Trophoblast cell (in vitro differentiated cells and primary cell): ENCODE data around the gene FADS6.

Experiments
- DNase-seq, 2 donors: peaks; one replicate each; pipeline ENCODE4 v3.0.0-alpha.2; 2016
- H2AFZ ChIP-seq: 2 replicates; pipeline ENCODE4 v1.6.1; 2013; ENCODE audit warnings: low read length, moderate library complexity, mild to moderate bottlenecking; ENCODE audit not compliant: insufficient read depth, poor library complexity
- H2AK5ac ChIP-seq: 2 replicates; pipeline ENCODE4 v1.6.1; 2013; ENCODE audit warnings: mild to moderate bottlenecking, low read length
- H2BK120ac ChIP-seq: 2 replicates; pipeline ENCODE4 v1.6.1; 2013; ENCODE audit warnings: low read length, mild to moderate bottlenecking, moderate library complexity; ENCODE audit not compliant: insufficient read depth, poor library complexity
- H2BK12ac ChIP-seq: 2 replicates; pipeline ENCODE4 v1.6.1; 2013; ENCODE audit warnings: mild to moderate bottlenecking, low read length, moderate library complexity
- H2BK5ac ChIP-seq: 2 replicates; pipeline ENCODE4 v1.6.1; 2013; ENCODE audit warnings: low read length, low read depth, moderate library complexity, mild to moderate bottlenecking; ENCODE audit not compliant: poor library complexity
- H3K14ac ChIP-seq: 2 replicates; pipeline ENCODE4 v1.6.1; 2013; ENCODE audit warnings: mild to moderate bottlenecking, low read length
- H3K18ac ChIP-seq: 2 replicates; pipeline ENCODE4 v1.6.1; 2013; ENCODE audit warnings: mild to moderate bottlenecking, low read length
- H3K23ac ChIP-seq: 2 replicates; pipeline ENCODE4 v1.6.1; 2013; ENCODE audit warnings: low read length
- H3K27ac ChIP-seq: 2 replicates; pipeline ENCODE4 v1.5.1; 2013; ENCODE audit warnings: low read depth, mild to moderate bottlenecking, inconsistent platforms, low read length, moderate library complexity
- H3K27me3 ChIP-seq: 2 replicates; pipeline ENCODE4 v1.6.1; 2013; ENCODE audit warnings: inconsistent platforms, mild to moderate bottlenecking, low read length, moderate library complexity; ENCODE audit not compliant: insufficient read depth
- H3K36me3 ChIP-seq, 2 experiments: 1 replicate in 1 of 2; 2 replicates in 1 of 2; pipeline ENCODE4 v1.6.1; 2013; ENCODE audit warnings: low read length in 2 of 2, mild to moderate bottlenecking in 2 of 2, moderate library complexity in 1 of 2; ENCODE audit not compliant: insufficient read depth in 2 of 2, control insufficient read depth in 1 of 2
- H3K4ac ChIP-seq: 2 replicates; pipeline ENCODE4 v1.6.1; 2013; ENCODE audit warnings: low read depth, mild to moderate bottlenecking, low read length, moderate library complexity
- H3K4me1 ChIP-seq, 2 experiments: 1 replicate in 1 of 2; 2 replicates in 1 of 2; pipeline ENCODE4 v1.6.1; 2013; ENCODE audit warnings: low read length in 2 of 2, mild to moderate bottlenecking in 2 of 2, moderate library complexity in 1 of 2; ENCODE audit not compliant: insufficient read depth in 2 of 2, control insufficient read depth in 1 of 2
- H3K4me2 ChIP-seq: 2 replicates; pipeline ENCODE4 v1.6.1; 2013; ENCODE audit warnings: inconsistent platforms, mild to moderate bottlenecking, low read length, moderate library complexity
- H3K4me3 ChIP-seq: 2 replicates; pipeline ENCODE4 v1.5.1; 2013; ENCODE audit warnings: mild to moderate bottlenecking, low read depth, low read length, inconsistent platforms
- H3K79me1 ChIP-seq: one replicate; pipeline ENCODE4 v1.6.1; 2013; ENCODE audit warnings: low read length
- H3K79me2 ChIP-seq: 2 replicates; pipeline ENCODE4 v1.6.1; 2013; ENCODE audit warnings: low read length, mild to moderate bottlenecking; ENCODE audit not compliant: control insufficient read depth, insufficient read depth, poor library complexity
- H3K9ac ChIP-seq: 2 replicates; pipeline ENCODE4 v1.6.1; 2013; ENCODE audit warnings: mild to moderate bottlenecking, low read length
- H3K9me3 ChIP-seq: 2 replicates; pipeline ENCODE4 v1.6.1; 2013; ENCODE audit warnings: low read depth, mild to moderate bottlenecking, control low read depth, inconsistent platforms, low read length; ENCODE audit not compliant: insufficient read depth
- H4K12ac ChIP-seq: 2 replicates; pipeline ENCODE4 v1.6.1; 2013; ENCODE audit warnings: low read depth, mild to moderate bottlenecking, low read length, moderate library complexity
- H4K8ac ChIP-seq: 2 replicates; pipeline ENCODE4 v1.6.1; 2013; ENCODE audit warnings: low read depth, mild to moderate bottlenecking, low read length, moderate library complexity
- H4K91ac ChIP-seq: one replicate; pipeline ENCODE4 v1.6.1; 2013; ENCODE audit warnings: low read depth, mild to moderate bottlenecking, low read length, moderate library complexity
- WGBS: extraction: QIAGEN DNeasy Blood & Tissue Kit; methylation state at CpG from one replicate; pipeline ENCODE4 v1.1.7; 2013; ENCODE audit warnings: missing lambda C conversion rate; ENCODE audit not compliant: insufficient read length, insufficient coverage; ENCODE audit errors: extremely low coverage; 5-methylcytosine and 5-hydroxymethylcytosine counted together

Gene FADS6

DNA sequence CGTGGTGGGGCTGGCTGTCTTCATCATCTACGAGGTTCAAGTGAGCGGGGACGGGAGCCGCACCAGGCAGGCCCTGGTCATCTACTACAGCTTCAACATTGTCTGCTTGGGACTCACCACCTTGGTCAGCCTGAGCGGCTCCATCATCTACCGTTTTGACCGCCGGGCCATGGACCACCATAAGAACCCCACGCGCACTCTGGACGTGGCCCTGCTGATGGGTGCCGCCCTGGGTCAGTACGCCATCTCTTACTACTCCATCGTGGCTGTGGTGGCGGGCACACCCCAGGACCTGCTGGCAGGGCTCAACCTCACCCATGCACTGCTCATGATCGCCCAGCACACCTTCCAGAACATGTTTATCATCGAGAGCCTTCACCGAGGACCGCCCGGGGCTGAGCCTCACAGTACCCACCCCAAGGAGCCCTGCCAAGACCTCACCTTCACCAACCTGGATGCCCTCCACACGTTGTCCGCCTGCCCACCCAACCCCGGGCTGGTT, 37.2 kb upstream of the FADS6 start:
- Histone ChIP-seq H2BK120ac (no peak overlapping the region), H3K27ac (no peak overlapping the region), H3K4ac (no peak overlapping the region), H2BK12ac (no peak overlapping the region), H3K79me1 (no peaks in the 10 kb centered on the region), H3K9me3 (peaks cover 2% of the 10 kb centered on the region), H2AK5ac (no peak overlapping the region), H3K27me3 (peaks cover 19% of the 10 kb centered on the region), H3K14ac (no peak overlapping the region), H4K91ac (no peak overlapping the region), H3K4me1 (no peaks in the 10 kb centered on the region), H3K9ac (no peak overlapping the region), H4K8ac (no peak overlapping the region), H3K79me2 (no peaks in the 10 kb centered on the region), H3K23ac (no peak overlapping the region), H3K4me2 (no peak overlapping the region), H2BK5ac (no peak overlapping the region), H3K36me3 (no peaks in the 10 kb centered on the region), H3K18ac (no peak overlapping the region), H2AFZ (no peak overlapping the region), H4K12ac (no peak overlapping the region), H3K4me3 (peak overlapping the region; percentile 23)
- no peak for DNase-seq
- no CpG with 5 or more reads among the region's 24 CpGs for WGBS

GRCh38 chr17:74928786-74929185, 35.4 kb upstream of the FADS6 start:
- Histone ChIP-seq H3K14ac (no peak overlapping the region), H4K91ac (no peak overlapping the region), H4K12ac (no peak overlapping the region), H3K36me3 (no peaks in the 10 kb centered on the region), H3K9ac (no peak overlapping the region), H3K27ac (no peak overlapping the region), H3K9me3 (peaks cover 11% of the 10 kb centered on the region), H4K8ac (no peak overlapping the region), H3K18ac (no peak overlapping the region), H2AK5ac (no peak overlapping the region), H3K23ac (no peak overlapping the region), H2BK12ac (no peak overlapping the region), H2BK120ac (no peak overlapping the region), H3K79me2 (no peaks in the 10 kb centered on the region), H2BK5ac (no peak overlapping the region), H3K4ac (no peak overlapping the region), H3K27me3 (peaks cover 25% of the 10 kb centered on the region), H3K79me1 (no peaks in the 10 kb centered on the region), H3K4me3 (no peak overlapping the region), H2AFZ (no peak overlapping the region), H3K4me2 (no peak overlapping the region), H3K4me1 (no peaks in the 10 kb centered on the region)
- no CpG with 5 or more reads among the region's 6 CpGs for WGBS
- DNase-seq = no peak

GRCh38 chr17:74925242-74925641, 31.8 kb upstream of the FADS6 start:
- Histone ChIP-seq H3K9ac (no peak overlapping the region), H2BK5ac (no peak overlapping the region), H3K27me3 (peaks cover 34% of the 10 kb centered on the region), H3K4me1 (no peaks in the 10 kb centered on the region), H3K4me3 (no peak overlapping the region), H3K9me3 (peaks cover 13% of the 10 kb centered on the region), H4K8ac (no peak overlapping the region), H3K27ac (no peak overlapping the region), H3K79me2 (no peaks in the 10 kb centered on the region), H3K23ac (no peak overlapping the region), H4K91ac (no peak overlapping the region), H3K79me1 (no peaks in the 10 kb centered on the region), H3K36me3 (no peaks in the 10 kb centered on the region), H2BK12ac (no peak overlapping the region), H3K4me2 (no peak overlapping the region), H3K14ac (no peak overlapping the region), H3K18ac (no peak overlapping the region), H3K4ac (no peak overlapping the region), H4K12ac (no peak overlapping the region), H2AFZ (no peak overlapping the region), H2AK5ac (no peak overlapping the region), H2BK120ac (no peak overlapping the region)
- no peak for DNase-seq
- WGBS = no CpG with 5 or more reads among the region's 3 CpGs

DNA sequence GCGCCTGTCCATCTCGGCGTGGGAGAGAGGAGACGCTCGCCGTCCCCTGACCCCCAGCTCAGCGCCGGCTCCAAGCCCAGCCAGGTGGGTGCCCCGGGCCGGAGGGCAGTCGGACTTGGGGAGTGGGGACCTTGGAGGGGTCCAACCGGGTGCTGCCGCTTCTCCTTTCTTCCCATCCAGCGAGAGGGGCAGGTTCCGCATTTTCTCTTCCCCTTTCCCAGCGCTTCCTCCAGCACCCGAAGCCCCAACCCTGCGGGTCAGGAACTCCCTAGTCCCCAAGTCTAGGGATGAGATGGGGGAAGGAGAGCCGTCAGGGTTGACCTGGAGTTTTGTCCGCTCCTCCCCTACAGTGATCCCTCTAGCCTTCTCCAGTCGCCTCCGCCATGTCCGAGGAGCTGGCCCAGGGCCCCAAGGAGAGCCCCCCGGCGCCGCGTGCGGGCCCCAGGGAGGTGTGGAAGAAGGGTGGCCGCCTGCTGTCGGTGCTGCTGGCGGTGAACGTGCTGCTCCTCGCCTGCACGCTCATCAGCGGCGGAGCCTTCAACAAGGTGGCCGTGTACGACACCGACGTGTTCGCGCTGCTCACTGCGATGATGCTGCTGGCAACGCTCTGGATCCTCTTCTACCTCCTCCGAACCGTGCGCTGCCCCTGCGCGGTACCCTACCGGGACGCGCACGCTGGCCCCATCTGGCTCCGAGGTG, 31.0 kb upstream of the FADS6 start, which contains the start of gene OTOP2:
Gene OTOP2, plus strand, starts transcription at position 24 of the 699 bp plus-strand sequence. Its CDS starts 360 bp downstream, at position 384.
- H3K79me2 ChIP-seq = no peaks in the 10 kb centered on the region
- peak in 1 of 2 donors; percentile 9 for DNase-seq
- no peak within 1 kb of the TSS for H4K8ac ChIP-seq
- H4K12ac ChIP-seq = no peak within 1 kb of the TSS
- H2AK5ac ChIP-seq = no peak within 1 kb of the TSS
- no peak within 1 kb of the TSS for H2AFZ ChIP-seq
- H3K27me3 ChIP-seq = peaks cover 34% of the 10 kb centered on the region
- H3K9ac ChIP-seq = no peak within 1 kb of the TSS
- H3K79me1 ChIP-seq = no peaks in the 10 kb centered on the region
- no peaks in the 10 kb centered on the region for H3K36me3 ChIP-seq
- no peak within 1 kb of the TSS for H4K91ac ChIP-seq
- H3K4ac ChIP-seq = no peak within 1 kb of the TSS
- no peaks in the 10 kb centered on the region for H3K4me1 ChIP-seq
- H3K9me3 ChIP-seq = peaks cover 13% of the 10 kb centered on the region
- H3K14ac ChIP-seq = no peak within 1 kb of the TSS
- no peak within 1 kb of the TSS for H2BK5ac ChIP-seq
- no peak within 1 kb of the TSS for H3K27ac ChIP-seq
- no CpG with 5 or more reads among the region's 54 CpGs for WGBS
- no peak within 1 kb of the TSS for H2BK120ac ChIP-seq
- H3K4me3 ChIP-seq = no peak within 1 kb of the TSS
- H3K4me2 ChIP-seq = peak within 1 kb of the TSS; percentile 48
- no peak within 1 kb of the TSS for H3K23ac ChIP-seq
- H2BK12ac ChIP-seq = no peak within 1 kb of the TSS
- H3K18ac ChIP-seq = no peak within 1 kb of the TSS
